Measurements from ENCODE around the gene DPYD. TPM values are rescaled to one million over a fixed set of nuclear protein-coding genes. Genes with fewer than 3 reads are reported as not detected.
A peak's percentile ranks its signal among the peaks of the same experiment; 100 is the strongest.

The DPYD gene
- total RNA-seq, 2 donors from 2014 or later = 52.3 to 53.6 TPM

DNA sequence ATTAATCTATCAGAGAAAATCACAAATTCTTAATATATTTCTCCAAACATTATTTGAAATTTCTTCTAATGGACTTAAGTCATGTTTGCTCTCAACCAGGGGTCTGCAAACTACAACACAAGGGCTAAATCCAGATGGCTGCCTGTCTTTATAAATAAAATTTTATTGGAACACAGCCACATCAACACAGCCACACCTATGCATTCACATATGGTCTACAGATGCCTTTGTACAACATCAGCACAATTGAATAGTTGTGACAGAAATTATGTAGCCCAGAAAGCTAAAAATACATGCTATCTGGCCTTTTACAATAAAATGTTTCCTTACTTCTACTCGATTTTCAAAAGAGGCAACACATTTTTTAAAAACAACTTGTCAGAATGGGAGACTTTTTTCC lies 103.9 kb downstream of the DPYD start:
- Mint-ChIP-seq H3K27ac (no peak overlapping the region), H3K36me3 (ENCODE audit: low read depth) (peaks cover 9% of the 10 kb centered on the region), H3K4me1 (peaks cover 11% of the 10 kb centered on the region), H3K4me3 (no peak overlapping the region), H3K27me3 (no peaks in the 10 kb centered on the region)
- ATAC-seq = no peak
- H3K9me3 ChIP-seq (ENCODE audit: control insufficient read depth, low read length, poor library complexity, severe bottlenecking) = no peaks in the 10 kb centered on the region
- DNase-seq = no peak

GRCh38 chr1:97814804-97815203 lies 106.0 kb downstream of the DPYD start:
- Mint-ChIP-seq H3K4me3 (no peak overlapping the region), H3K36me3 (ENCODE audit: low read depth) (peaks cover 14% of the 10 kb centered on the region), H3K27me3 (no peaks in the 10 kb centered on the region), H3K27ac (no peak overlapping the region), H3K4me1 (peaks cover 11% of the 10 kb centered on the region)
- DNase-seq (no peak), ATAC-seq (no peak)
- no peaks in the 10 kb centered on the region for H3K9me3 ChIP-seq (ENCODE audit: control insufficient read depth, low read length, poor library complexity, severe bottlenecking)

GRCh38 chr1:97814121-97814520 lies 106.7 kb downstream of the DPYD start:
- no peak for ATAC-seq
- no peak for DNase-seq
- Mint-ChIP-seq H3K4me3 (no peak overlapping the region), H3K36me3 (ENCODE audit: low read depth) (peaks cover 18% of the 10 kb centered on the region), H3K27ac (no peak overlapping the region), H3K4me1 (peaks cover 13% of the 10 kb centered on the region), H3K27me3 (no peaks in the 10 kb centered on the region)
- no peaks in the 10 kb centered on the region for H3K9me3 ChIP-seq (ENCODE audit: control insufficient read depth, low read length, poor library complexity, severe bottlenecking)

GRCh38 chr1:97812076-97812475 lies 108.8 kb downstream of the DPYD start:
- Mint-ChIP-seq H3K27me3 (no peaks in the 10 kb centered on the region), H3K4me1 (peaks cover 13% of the 10 kb centered on the region), H3K4me3 (no peak overlapping the region), H3K27ac (no peak overlapping the region), H3K36me3 (ENCODE audit: low read depth) (peaks cover 18% of the 10 kb centered on the region)
- H3K9me3 ChIP-seq (ENCODE audit: control insufficient read depth, low read length, poor library complexity, severe bottlenecking) = no peaks in the 10 kb centered on the region
- DNase-seq = no peak
- no peak for ATAC-seq

DNA sequence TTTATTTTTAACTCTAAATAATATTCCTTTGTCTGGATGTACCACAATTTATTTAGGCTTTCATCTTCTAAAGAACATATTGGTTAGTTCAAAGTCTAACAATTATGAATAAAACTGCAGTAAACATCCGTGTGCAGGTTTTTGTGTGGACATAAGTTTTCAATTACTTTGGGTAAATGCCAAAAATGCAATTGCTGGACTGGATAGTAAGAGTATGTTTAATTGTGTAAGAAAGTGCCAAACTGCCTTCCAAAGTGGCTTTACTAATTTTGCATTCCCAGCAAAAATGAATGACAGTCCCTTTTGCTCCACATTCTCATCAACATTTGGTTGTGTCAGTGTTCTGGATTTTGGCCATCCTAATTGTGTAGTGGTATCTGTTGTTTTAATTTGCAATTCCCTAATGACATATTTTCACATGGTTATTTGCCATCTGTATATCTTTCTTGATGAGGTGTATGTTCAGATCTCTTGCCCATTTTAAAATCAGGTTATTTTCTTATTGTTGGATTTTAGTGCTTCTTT lies 113.8 kb downstream of the DPYD start:
- DNase-seq (no peak), ATAC-seq (no peak)
- peaks cover 11% of the 10 kb centered on the region for H3K36me3 Mint-ChIP-seq (ENCODE audit: low read depth)
- H3K27ac Mint-ChIP-seq = peak overlapping the region; percentile 32
- H3K4me3 Mint-ChIP-seq = no peak overlapping the region
- H3K4me1 Mint-ChIP-seq = peaks cover 8% of the 10 kb centered on the region
- H3K27me3 Mint-ChIP-seq = no peaks in the 10 kb centered on the region
- H3K9me3 ChIP-seq (ENCODE audit: control insufficient read depth, low read length, poor library complexity, severe bottlenecking) = no peaks in the 10 kb centered on the region

DNA sequence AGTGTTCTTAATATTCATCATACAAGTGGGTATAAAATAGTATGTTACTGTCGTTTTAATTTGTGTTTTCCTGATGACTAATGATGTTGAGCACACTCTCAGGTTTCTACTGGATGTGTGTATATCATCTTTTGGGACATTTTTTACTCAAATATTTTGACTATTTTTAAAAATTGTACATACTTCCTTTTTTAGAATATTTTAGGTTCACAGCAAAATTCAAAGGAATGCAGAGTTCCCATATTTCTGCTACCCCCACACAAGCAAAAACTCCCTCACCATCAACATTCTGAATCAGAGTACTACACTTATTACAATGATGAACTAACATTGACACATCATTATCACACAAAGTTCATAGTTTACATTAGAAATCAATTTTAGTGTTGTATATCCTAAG lies 114.5 kb downstream of the DPYD start:
- no peak for ATAC-seq
- H3K36me3 Mint-ChIP-seq (ENCODE audit: low read depth) = peaks cover 14% of the 10 kb centered on the region
- no peak overlapping the region for H3K4me3 Mint-ChIP-seq
- H3K27ac Mint-ChIP-seq = peak overlapping the region; percentile 32
- H3K27me3 Mint-ChIP-seq = no peaks in the 10 kb centered on the region
- H3K9me3 ChIP-seq (ENCODE audit: control insufficient read depth, low read length, poor library complexity, severe bottlenecking) = no peaks in the 10 kb centered on the region
- H3K4me1 Mint-ChIP-seq = peaks cover 8% of the 10 kb centered on the region
- DNase-seq = no peak

DNA sequence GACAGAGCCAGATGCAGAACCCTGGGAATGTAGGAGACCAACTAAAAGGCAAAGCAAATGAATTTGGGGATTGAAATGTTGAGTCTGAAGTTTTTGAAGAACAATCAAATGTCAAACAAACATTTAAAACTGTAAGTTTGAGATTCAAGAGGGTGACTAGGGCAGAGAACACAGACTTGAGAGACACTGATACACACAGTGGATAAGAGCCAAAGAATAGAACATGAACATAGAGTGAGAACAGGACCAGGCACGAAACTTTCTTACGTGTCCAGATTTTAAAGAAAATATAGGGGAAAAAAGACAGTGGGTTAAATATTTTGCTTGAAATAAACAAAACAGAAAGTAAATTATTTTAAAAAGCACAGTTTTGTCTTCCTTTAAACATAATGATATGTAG lies 115.7 kb downstream of the DPYD start:
- Mint-ChIP-seq H3K4me3 (no peak overlapping the region), H3K4me1 (peaks cover 12% of the 10 kb centered on the region), H3K27me3 (no peaks in the 10 kb centered on the region), H3K27ac (no peak overlapping the region), H3K36me3 (ENCODE audit: low read depth) (peaks cover 9% of the 10 kb centered on the region)
- DNase-seq = no peak
- no peak for ATAC-seq
- H3K9me3 ChIP-seq (ENCODE audit: control insufficient read depth, low read length, poor library complexity, severe bottlenecking) = no peaks in the 10 kb centered on the region

GRCh38 chr1:97803026-97803425 lies 117.8 kb downstream of the DPYD start:
- ATAC-seq (no peak), DNase-seq (no peak)
- no peak overlapping the region for H3K4me3 Mint-ChIP-seq
- H3K36me3 Mint-ChIP-seq (ENCODE audit: low read depth) = peaks cover 6% of the 10 kb centered on the region
- no peaks in the 10 kb centered on the region for H3K9me3 ChIP-seq (ENCODE audit: control insufficient read depth, low read length, poor library complexity, severe bottlenecking)
- H3K27ac Mint-ChIP-seq = no peak overlapping the region
- no peaks in the 10 kb centered on the region for H3K27me3 Mint-ChIP-seq
- peaks cover 12% of the 10 kb centered on the region for H3K4me1 Mint-ChIP-seq

- Mint-ChIP-seq H3K27ac (no peak overlapping the region), H3K27me3 (no peaks in the 10 kb centered on the region), H3K36me3 (ENCODE audit: low read depth) (peaks cover 6% of the 10 kb centered on the region), H3K4me1 (peaks cover 14% of the 10 kb centered on the region), H3K4me3 (no peak overlapping the region)
- ATAC-seq (no peak), DNase-seq (no peak)
- no peaks in the 10 kb centered on the region for H3K9me3 ChIP-seq (ENCODE audit: control insufficient read depth, low read length, poor library complexity, severe bottlenecking)
Observed at GRCh38 chr1:97802011-97802410, 118.8 kb downstream of the DPYD start.

- no peak for DNase-seq
- ATAC-seq = no peak
- H3K9me3 ChIP-seq (ENCODE audit: control insufficient read depth, low read length, poor library complexity, severe bottlenecking) = no peaks in the 10 kb centered on the region
- no peaks in the 10 kb centered on the region for H3K27me3 Mint-ChIP-seq
- no peak overlapping the region for H3K27ac Mint-ChIP-seq
- peaks cover 12% of the 10 kb centered on the region for H3K4me1 Mint-ChIP-seq
- H3K4me3 Mint-ChIP-seq = no peak overlapping the region
- H3K36me3 Mint-ChIP-seq (ENCODE audit: low read depth) = peaks cover 3% of the 10 kb centered on the region
Observed at GRCh38 chr1:97797403-97798183, 123.2 kb downstream of the DPYD start.

DNA sequence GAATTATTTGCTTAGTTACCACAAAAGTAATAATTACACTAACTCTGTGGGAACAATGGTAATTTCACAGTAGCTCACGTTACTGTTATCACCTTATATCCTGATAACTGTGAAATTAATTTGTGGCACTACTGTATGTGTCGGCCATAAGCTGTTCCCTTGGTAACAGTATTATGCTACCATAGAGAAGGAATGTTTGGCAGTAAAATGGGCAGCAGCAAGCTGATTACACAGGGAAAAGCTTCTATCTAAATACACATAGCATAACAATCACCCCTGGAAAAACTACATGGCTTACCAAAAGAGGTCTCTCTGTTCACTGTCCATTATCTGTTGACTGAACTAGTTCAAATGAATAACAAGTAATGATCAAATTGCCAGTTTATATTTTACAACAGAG lies 124.1 kb downstream of the DPYD start:
- H3K36me3 Mint-ChIP-seq (ENCODE audit: low read depth) = peaks cover 3% of the 10 kb centered on the region
- DNase-seq = no peak
- H3K4me3 Mint-ChIP-seq = no peak overlapping the region
- no peaks in the 10 kb centered on the region for H3K27me3 Mint-ChIP-seq
- no peak overlapping the region for H3K27ac Mint-ChIP-seq
- no peaks in the 10 kb centered on the region for H3K9me3 ChIP-seq (ENCODE audit: control insufficient read depth, low read length, poor library complexity, severe bottlenecking)
- H3K4me1 Mint-ChIP-seq = peaks cover 16% of the 10 kb centered on the region
- no peak for ATAC-seq

DNA sequence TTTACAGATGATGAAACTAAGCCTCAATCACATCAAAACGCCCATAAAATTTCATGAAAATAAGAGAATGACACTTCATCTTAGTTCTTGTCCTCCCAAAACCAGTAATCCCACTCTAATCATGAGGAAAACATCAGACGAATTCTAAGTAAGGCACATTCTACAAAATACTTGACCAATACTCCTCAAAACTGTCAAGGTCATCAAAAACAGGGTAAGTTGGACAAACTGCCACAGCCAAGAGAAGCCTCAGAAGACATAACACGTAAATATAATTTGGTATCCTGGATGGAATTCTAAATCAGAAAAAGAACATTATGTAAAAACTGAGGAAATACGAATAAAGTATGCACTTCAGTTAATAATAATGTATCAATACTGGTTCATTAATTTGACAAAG lies 128.2 kb downstream of the DPYD start:
- no peak for ATAC-seq
- no peaks in the 10 kb centered on the region for H3K9me3 ChIP-seq (ENCODE audit: control insufficient read depth, low read length, poor library complexity, severe bottlenecking)
- Mint-ChIP-seq H3K36me3 (ENCODE audit: low read depth) (no peaks in the 10 kb centered on the region), H3K4me1 (peaks cover 21% of the 10 kb centered on the region), H3K27me3 (no peaks in the 10 kb centered on the region), H3K27ac (no peak overlapping the region), H3K4me3 (no peak overlapping the region)
- DNase-seq = no peak

DNA sequence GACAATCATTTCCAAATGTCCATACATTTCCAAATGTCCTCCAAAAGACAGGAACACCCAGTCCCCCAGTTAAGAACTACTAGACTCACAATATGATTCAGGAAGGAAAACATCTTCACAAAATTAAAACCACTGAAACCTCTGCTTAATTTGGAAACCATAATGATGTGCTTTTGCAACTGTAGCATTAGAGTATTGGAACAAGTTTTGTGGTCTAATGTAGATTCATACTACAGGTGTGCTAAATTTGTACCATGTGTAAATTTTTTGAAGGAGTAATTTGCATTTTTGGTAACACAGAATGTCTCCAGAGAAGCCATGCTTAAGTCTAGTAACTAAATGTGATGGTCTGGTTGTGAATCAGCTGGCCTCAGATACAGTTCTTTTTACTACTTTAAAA lies 129.6 kb downstream of the DPYD start:
- Mint-ChIP-seq H3K4me3 (no peak overlapping the region), H3K4me1 (peaks cover 20% of the 10 kb centered on the region), H3K27me3 (no peaks in the 10 kb centered on the region), H3K36me3 (ENCODE audit: low read depth) (no peaks in the 10 kb centered on the region), H3K27ac (no peak overlapping the region)
- ATAC-seq (no peak), DNase-seq (no peak)
- H3K9me3 ChIP-seq (ENCODE audit: control insufficient read depth, low read length, poor library complexity, severe bottlenecking) = no peaks in the 10 kb centered on the region

DNA sequence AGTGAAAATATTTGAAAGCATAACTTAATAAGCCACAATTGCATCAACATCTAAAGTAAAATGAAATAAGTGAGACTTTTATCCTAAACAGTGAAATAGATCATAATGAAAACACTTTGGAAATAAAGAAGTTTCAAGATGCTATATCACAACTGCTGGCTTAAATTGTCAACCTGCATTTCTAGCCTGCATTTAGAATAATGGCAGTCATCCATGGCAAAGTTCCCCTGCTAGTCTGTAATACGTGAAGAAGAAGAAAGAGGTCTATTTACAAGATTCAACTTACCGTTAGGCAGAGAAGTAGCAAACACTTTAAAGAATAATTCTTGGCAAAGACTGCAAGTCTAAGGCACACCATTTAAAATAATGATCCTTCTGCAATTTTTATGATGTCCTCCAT lies 133.6 kb downstream of the DPYD start:
- Mint-ChIP-seq H3K4me1 (peaks cover 14% of the 10 kb centered on the region), H3K36me3 (ENCODE audit: low read depth) (no peaks in the 10 kb centered on the region), H3K27me3 (no peaks in the 10 kb centered on the region), H3K4me3 (no peak overlapping the region), H3K27ac (no peak overlapping the region)
- DNase-seq (no peak), ATAC-seq (no peak)
- H3K9me3 ChIP-seq (ENCODE audit: control insufficient read depth, low read length, poor library complexity, severe bottlenecking) = no peaks in the 10 kb centered on the region
